Glomerular visceral epithelial cell (primary cell): ENCODE data around the gene CMBL.

Experiments
- DNase-seq: peaks from one replicate; pipeline ENCODE4 v3.0.0-alpha.2; 2016; ENCODE audit errors: extremely low spot score

Gene CMBL

DNA sequence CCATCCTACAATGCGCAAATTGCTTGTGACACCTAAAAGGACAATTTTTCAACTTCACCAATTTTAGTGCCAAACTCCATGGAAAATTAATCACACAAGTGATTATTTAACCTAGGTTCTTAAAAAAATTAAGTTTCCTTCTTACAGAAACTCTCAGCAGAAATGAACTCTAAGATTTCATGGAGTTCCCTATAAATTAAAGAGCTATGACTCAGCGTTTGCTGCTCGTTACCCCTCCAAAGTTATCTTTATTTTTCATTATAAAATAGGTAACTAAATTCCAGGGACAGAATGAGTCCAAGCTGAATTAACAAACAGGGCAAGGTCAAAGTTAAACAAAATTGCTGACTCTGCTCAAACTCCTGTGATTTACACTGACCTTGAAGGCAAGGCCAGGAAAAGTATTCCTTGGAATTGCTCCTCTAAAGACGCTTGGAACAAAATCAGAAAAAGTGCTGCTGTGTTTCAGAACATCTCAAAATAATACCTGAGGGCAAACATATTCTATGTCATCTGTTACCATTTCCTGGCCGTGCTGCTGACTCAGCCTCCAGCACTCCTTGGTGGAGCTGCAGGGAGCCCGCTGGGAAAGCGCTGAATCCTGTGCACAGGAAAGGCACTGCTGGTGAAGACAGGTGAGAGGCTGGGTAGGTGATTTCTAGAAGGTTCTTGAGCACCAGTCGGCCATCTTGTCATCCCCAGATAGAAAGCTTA is 2.5 kb upstream of the CMBL start:
- peak; percentile 61 for DNase-seq

DNA sequence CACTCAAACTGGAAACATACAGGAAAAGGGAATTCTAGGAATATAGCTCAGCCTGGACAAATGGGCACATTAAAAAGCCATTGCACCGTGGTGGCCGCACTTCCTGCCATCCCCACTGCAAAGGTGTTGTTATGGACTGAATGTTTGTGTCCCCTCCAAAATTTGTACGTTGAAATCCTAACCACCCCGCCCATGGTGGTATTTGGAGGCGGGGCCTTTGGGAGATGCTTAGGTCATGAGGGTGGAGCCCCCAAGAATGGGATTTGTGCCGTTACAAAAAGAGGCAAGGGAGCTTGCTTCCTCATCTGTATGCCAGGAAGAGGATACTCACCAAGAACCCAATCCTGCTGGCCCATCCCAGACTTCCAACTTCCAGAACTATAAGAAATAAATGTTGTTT is 1.1 kb upstream of the CMBL start:
- DNase-seq, result no peak

DNA sequence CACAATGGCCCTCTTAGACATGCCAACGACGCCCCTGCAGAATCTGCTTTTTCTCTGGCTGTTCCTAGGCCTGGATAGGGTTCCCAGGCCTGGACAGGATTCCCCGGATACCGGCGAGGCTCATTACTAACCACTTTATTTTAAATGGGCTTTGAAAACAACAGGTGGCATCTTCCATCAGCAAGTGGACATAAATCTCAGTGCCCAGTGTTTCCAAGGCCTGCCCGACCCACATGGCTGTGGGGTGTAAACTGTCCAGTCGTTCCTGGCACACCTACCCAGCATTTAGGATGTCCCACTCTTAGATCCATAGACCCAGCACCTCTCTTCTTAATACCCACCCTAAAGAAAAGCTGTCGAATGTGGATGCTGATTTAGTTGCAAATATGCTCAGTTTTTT is 896 bp downstream of the CMBL start:
- DNase-seq, result no peak

DNA sequence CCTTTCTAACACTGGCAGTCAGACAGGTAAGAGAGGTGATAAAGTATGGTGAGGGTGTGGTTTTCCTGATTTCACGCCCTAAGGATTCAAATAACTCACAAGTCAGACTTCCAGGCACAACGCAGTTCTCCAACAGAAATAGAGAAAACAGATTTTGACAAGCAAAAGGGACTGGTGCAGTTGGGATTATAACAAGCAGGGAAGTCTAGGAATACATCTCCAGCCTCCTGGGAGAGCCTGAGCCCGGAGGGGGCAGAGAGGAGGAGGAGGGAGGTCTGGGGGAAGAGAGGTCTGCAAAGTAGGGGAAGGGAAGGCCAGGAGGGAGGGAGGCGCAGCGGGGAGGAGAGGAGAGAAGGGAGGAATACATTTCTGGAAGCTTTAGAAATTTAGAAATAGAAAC is 1.6 kb downstream of the CMBL start:
- DNase-seq, result no peak

DNA sequence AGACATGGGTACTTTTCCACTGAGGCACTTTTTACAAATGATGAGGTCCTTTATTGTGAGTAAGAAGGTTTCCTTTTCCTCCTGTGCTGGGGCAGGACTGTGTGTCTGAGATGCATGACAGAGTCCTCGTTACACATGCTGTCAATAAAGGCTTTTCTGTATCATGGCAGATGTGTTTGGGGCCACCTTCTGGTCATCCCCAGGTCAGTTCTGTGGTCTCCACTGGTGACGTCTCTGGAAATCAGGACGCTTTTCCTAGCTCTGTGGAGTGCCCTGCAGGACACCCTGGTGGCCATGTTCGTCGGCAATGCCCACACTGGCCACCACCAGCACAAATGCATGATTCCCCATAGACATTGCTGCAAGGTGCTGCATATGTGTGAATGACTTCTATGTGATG is 2.8 kb downstream of the CMBL start:
- no peak for DNase-seq

DNA sequence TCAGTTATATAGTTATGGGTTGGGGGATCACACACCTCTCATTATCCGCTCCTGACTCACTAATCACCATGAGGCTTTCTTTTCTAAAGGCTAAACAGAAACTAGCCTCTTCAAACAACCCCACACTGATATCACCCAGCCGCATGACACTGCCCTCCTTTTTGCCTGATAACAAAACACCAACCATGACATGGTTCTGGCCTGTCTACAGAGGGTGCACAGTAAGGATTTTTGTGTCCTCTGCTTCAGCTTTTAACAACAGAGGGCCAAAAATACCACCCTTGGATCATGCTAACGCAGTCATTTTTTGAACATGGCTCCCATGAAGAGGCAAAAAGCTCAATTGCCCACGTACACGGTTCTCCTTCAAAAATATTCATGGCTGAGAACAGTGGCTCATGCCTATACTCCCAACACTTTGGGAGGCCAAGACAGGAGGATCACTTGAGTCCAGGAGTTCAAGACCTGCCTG is 4.0 kb downstream of the CMBL start:
- no peak for DNase-seq

DNA sequence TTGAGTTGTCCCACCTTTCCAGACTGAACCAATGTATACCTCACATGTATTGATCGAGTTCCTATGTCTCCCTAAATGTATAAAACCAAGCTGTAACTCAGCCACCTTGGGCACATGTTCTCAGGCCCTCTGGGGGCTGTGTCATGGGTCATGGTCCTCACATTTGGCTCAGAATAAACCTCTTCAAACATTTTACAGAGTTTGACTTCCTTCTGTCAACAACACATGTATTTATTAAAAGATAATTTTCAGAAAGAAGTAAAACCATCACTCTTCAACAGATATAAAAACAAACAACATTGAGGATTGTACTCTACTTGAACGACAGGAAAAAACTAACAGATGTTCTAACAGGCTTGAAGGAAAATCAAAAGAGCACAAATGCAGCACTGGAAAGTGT is 4.5 kb downstream of the CMBL start:
- no peak for DNase-seq

DNA sequence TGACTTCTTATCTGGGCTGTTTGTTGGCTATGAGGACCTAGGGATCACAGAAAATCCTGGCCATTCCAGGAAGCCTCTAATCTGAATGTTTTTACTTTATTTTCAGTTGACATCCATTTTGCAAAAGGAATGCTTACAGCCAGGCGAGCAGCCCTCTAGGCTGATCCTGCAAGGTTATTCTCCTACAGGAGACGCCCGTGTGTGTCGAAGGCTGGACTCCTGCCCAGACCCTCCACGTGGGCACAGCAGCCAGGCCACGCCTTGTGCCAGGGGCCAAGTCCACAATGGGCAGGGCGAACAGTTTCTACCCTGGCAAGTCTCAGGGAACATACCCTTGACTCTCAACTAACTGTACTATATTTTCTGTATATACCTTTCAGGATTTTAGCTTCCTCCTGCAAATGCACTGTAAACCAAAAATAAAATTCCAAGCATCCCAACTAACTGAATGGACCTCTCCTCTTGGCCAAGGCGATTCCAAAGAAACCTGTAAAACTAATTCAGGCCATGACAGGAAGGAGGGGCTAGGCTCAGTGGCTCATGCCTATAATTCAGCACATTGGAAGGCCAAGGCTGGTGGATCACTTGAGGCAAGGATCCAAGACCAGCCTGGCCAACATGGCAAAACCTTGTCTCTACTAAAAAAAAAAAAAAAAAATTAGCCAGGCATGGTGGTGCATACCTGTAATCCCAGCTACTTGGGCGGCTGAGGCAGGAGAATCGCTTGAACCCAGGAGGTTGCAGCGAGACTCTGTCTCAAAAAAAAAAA is 5.7 kb downstream of the CMBL start:
- DNase-seq, result peak; percentile 31

DNA sequence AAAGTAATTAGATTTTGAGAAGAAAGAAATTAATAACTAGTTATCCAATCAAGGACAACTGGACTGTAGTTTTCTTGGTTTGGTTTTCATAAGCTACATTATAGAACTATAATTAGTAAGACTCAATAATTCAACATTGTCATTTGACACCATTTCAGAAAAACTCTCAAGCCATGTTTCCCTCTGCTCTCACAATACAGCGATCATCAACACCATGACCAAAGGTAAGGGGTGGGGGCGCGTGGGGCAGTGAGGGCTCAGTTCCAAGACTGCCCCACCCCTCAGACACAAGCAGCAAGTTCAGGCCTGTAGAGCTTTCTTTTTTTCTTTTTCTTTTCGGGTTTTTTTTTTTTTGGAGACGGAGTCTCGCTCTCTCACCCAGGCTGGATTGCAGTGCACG is 6.4 kb downstream of the CMBL start:
- DNase-seq, result no peak

DNA sequence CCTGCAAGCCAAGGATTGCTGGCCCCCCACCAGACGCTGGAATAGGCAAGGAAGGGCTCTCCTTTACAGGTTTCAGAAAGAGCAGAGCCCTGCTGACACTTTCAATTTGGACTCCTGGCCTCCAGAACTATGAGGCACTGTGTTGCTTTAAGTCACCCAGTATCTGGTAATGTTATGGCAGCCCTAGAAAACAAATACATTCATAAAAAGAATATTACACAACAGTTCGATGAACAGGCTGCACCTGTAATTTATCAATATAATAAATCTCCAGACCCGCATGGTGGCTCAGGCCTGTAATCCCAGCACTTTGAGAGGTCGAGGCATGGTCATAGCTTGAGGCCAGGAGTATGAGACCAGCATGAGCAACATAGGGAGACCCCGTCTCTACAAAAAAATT is 7.5 kb downstream of the CMBL start:
- no peak for DNase-seq

DNA sequence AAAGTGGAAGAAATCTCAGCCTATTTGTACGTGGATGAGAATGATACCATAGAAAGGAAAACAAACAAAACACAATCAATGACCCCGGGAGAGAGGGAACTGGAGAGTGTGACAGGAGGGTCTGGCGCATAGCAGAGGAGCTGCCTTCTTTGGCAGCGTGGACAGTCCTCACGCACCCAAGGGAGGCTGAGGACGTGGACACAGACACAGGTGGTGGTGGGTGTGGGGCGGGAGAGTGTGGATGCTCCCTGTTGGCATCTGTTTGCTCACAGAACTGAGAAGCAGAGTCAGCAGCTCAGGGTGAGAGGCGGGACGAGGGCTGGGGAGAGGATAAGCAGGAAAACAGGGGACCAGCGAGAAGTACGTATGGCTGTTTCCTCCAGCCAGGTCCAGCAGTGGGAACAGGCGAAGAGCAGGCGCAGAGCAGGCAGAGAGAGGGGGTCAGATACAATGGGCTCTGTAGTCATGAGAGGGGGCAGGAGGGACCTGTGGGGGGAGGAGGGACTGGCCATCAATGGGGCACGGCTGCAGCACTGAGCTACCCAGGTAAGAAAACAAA is 10.0 kb downstream of the CMBL start:
- DNase-seq, result no peak

DNA sequence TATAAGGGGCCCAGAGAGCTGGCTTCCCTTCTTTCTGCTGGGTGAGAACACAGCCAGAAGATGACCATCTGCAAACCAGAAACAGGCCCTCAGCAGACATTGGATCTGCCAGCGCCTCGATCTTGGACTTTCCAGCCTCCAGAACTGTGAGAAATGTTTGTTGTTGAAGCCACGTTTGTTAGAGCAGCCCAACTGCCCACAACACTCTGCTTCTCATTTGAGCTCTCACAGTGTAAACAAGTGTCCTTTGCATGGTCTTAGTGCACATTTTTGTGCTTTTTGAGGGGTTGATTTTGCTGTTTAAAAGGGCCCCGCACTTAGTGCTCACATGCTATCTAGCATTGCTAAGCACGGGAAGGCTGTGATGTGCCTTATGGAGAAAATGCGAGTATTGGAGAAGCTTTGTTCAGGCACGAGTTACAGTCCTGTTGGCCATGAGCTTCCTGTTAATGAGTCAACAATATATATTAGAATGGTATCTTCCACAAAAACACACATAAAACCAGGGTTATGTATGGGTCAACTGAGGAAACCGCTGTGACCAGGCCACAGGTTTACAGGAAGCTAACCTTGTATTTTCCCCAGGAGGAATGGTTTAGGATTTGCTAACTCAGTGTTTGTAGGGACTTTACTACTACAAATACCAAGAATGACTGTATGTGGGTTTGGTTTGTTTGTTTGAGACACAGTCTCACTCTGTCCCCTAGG is 11.9 kb downstream of the CMBL start:
- no peak for DNase-seq

DNA sequence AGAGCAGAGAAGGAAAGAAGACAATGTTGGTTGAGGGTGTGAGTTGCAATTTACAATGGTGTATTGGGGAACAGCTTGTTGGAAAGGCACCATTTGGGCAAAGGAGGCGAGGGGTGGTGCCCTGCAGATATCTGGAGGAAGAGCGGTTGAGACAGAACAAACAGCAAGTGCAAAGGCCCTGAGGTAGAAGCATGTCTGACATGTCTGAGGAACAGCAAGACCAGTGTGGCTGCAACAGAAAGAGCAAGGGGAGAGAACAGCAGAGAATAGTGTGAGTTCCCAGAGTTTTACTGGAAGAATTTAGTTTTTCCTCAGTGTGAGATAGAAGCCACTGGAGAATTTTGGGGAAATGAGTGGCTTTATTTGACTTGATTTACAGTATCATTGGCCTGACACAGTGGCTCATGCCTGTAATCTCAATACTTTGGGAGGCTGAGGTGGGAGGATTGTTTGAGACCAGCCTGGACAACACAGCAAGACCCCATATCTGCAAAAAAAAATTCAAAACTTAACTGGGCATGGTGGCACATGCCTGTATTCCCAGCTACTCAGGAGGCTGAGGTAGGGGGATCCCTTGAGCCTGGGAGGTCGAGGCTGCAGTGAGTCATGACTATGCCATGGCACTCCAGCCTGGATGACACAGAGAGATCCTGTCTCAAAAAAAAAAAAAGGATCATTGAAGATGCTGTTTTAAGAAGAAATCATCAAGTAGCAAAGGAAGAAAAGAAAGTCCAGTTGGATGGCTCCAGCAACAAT is 13.6 kb downstream of the CMBL start:
- DNase-seq, result no peak

DNA sequence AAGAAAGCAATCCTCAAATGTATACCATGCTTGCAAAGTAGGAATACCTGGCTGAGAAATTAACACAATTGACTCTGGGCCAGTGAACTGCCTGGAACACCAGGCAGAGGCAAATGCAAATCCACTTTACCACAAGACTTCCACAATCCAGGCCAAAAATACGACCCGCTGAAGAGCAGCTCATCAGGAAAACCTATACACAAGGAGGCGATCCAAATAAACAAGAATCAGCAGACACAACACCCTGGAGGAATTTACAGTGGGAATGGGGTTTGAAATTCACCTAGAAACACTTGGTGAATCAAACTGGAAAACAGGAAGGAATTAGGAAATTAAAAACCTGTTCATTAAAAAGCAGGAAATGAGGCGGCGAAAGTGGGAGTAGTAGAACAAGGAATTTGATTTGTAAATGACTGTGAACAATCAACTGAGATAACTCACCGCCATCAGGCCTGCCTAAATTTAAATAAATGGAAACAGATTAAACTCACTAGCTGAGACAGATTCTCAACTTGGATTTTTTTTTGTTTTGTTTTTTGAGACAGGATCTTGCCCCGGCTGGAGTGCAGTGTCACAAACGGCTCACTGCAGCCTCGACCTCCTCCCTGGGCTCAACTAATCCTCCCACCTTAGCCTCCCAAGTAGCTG is 15.9 kb downstream of the CMBL start:
- DNase-seq, result no peak

DNA sequence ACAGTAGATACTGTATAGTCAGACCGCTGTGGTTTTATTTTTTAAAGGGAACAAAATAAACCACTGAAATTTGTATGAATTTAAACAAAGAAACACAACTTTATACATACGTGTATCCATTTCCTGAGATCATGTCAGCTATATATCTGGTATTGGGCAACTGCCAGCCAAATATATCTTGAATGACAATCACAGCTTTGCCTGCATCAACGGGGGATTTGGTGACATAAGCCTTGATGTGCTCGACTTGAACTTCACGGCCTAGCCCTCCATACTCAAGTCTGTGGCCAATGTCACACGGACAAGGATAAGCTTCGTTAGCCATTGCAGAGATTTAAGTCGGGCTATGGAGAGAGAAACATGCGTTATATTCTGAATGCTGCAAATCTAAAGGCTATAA is 17.3 kb downstream of the CMBL start:
- no peak for DNase-seq

DNA sequence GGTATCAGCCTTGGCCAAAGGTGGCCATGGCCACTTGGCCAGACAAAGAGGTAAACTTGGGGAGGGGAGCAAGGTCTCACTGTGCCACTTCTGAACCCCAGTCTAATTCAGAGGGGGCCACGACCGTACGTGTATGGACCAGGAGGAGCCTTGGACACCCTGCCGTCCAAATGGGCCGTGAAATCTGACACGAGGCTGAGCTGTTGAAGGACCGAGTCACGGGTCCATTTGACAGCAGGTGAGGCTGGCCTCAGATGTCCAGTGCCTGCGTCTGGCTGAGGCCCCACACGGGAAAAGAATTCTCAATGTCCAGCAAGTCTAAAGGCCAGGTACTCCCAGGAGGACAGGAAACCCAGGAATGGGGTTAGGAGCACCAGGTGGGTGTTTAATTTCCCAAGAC is 17.7 kb downstream of the CMBL start:
- no peak for DNase-seq

DNA sequence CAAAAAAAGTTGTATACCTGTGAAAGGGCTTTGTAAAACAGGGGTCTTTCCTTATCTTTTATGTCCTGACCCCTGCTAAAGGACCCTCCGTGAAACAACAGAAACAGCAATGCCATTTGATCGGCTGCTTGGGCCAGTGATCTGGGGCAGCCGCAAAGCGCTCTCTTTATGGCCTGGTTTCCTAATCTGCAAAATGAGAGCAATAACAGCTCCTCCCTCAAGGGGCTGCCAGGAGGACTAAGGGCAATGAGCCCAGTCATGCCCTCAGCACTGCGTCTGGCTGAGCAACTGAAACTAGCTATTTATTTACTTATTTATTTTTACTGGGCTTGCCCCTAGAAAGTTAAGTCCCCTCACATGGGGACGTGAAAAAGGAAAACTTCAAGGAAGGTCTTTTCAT is 18.3 kb downstream of the CMBL start:
- DNase-seq, result no peak

DNA sequence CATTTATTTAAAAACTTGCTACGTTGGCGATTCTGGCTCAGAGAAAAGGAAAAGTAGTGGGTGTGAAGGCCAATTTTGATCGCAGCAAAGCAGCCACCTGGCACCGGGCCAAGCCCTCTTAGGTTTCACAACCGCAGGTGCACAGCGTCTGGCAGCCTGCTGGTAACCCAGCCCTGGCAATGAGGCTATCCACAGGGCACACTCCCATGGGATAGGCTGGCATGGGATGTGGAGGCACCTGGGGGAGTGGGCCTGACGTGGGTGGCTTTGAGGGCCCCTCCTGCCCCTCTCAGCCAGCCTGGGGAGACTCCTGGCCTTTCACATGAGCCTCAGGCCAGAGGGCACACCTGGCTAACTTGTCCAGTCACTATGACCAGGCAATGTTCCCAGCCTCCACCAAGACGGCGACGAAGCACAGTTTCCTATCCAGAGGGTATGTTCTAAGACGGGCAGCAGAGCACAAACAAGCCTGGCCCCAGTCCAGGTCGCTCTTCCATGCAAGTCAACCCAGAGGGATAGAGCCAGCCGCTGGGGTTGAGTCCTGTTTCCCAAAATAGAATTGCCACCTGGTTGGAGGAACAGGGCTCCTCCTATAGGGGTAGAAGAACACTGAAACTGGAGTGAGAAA is 19.0 kb downstream of the CMBL start:
- DNase-seq, result peak; percentile 65

DNA sequence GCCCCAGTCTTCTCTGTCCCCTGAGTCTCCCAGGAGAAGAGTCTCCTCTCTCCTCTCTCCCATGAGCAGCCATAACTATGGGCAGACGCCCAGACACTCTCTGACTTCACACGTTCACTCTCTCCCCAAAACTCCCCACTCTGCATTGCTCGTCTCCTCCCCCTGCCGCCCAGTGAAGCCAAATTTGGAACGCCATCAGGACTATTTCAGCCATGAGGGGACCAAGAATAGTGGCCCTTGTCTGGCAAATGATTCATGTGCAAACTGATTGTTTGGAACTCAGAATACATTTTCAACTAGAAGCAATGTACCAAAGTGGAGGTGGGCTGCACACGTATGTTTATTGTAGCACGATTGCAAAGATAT is 20.9 kb downstream of the CMBL start:
- no peak for DNase-seq

DNA sequence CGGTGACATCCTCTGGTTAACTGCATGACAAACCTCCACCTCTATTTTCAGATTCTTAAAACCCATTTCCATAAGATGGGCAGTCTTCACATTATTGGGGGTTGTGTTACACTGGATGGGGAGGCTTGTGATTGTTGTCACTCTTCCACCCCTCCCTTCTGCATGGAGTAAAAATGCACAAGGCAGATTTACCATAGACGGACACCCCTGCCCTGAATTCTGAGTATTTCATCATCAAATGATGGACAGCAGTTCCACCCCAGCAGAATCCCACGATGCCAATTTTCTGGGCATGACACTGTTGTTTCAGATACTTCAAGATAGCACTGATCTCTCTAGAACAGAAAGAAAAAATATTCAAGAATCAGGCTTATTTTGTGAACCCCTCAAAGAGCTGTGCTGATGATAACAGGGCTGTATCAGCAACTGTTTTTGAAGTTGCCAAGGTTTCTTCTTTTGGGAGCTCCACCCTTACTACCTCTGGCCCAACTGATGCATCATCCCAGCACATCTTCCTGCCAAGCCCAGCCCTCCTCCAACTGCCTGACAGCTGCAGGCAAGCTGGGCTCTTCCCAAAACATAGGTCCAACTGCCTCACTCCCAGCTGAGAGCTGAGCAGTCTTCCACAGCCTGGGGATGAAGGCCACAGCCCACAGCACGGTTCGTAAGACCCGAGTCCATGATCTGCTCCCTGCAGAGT is 21.4 kb downstream of the CMBL start:
- DNase-seq, result no peak
